K562 (cell line): Measurements from ENCODE around the gene APOM. TPM values are rescaled to one million over a fixed set of nuclear protein-coding genes. Genes with fewer than 3 reads are reported as not detected.

Experiments
- ATAC-seq: fragments of 200-7000 bp; cut with Tn5 transposase; 3 replicates; pipeline ENCODE4 v1.9.1; 2020; ENCODE audit warnings: moderate library complexity
- BruUV-seq: library from RNA; stranded (reverse); fragments of 400-500 nt; replicated peaks from 2 replicates; lab custom pipeline; 2021; lab: Mats Ljungman, UMichigan
- CTCF ChIA-PET: fragments of 300-600 bp; formaldehyde crosslinking; extraction: SDS; loops from one replicate; lab custom pipeline; 2021; ENCODE audit warnings: low intra/inter-chr PET ratio; lab: Yijun Ruan, JAX
- POLR2A ChIA-PET: fragments of 300-600, 350-650 bp; sonication (Branson Sonifier 250); formaldehyde crosslinking; extraction: SDS; loops from one replicate; lab custom pipeline; 2021; ENCODE audit warnings: antibody characterized with exemption, inconsistent platforms; lab: Yijun Ruan, JAX
- DNase-seq, 4 experiments: peaks; one replicate each; pipeline versions ENCODE4 v3.0.0 to v3.0.0-alpha.2; 2011 to 2018; ENCODE audit warnings: low spot score in 3 of 4, mixed read lengths in 3 of 4; ENCODE audit errors: extremely low read depth in 1 of 4
- FAIRE-seq: peaks from 2 replicates; lab custom pipeline; 2011; peaks lifted over from hg19 to GRCh38; lab: Jason Lieb, UNC
- H2AFZ ChIP-seq: 2 replicates; pipeline ENCODE4 v1.6.0; 2011; ENCODE audit warnings: low read depth, low read length, control low read depth, inconsistent platforms
- H3K27ac ChIP-seq: fragments of 200-600 bp; 3 replicates; pipeline ENCODE4 v1.8.0; 2011; ENCODE audit warnings: low read depth, mild to moderate bottlenecking, control low read depth, inconsistent platforms, low read length, moderate library complexity, mixed read lengths; ENCODE audit errors: extremely low read depth
- H3K27me3 ChIP-seq, 2 experiments: fragments of 300-600 bp in 1 of 2; 2 replicates in 1 of 2; 3 replicates in 1 of 2; pipeline versions ENCODE4 v1.6.0 to v1.8.0; 2011; ENCODE audit warnings: inconsistent platforms in 2 of 2, low read length in 2 of 2, mild to moderate bottlenecking in 1 of 2, mixed read lengths in 1 of 2, moderate library complexity in 1 of 2; ENCODE audit not compliant: control insufficient read depth in 2 of 2, insufficient read depth in 2 of 2
- H3K36me3 ChIP-seq: fragments of 300-600 bp; 3 replicates; pipeline ENCODE4 v1.8.0; 2011; ENCODE audit warnings: mild to moderate bottlenecking, low read length, inconsistent platforms; ENCODE audit not compliant: control insufficient read depth, insufficient read depth
- H3K4me1 ChIP-seq, 2 experiments: fragments of 200-600 bp in 1 of 2; replicated peaks in 1 of 2; 2 replicates in 1 of 2; 3 replicates in 1 of 2; pipeline versions ENCODE4 v1.5.1 to v1.8.0; 2011; ENCODE audit warnings: inconsistent platforms in 2 of 2, low read length in 2 of 2, mild to moderate bottlenecking in 1 of 2, mixed read lengths in 1 of 2, moderate library complexity in 1 of 2; ENCODE audit not compliant: control insufficient read depth in 2 of 2, insufficient read depth in 2 of 2
- H3K4me2 ChIP-seq: 2 replicates; pipeline ENCODE4 v1.6.1; 2011; ENCODE audit warnings: low read length, control low read depth, inconsistent platforms, mixed read lengths; ENCODE audit not compliant: insufficient read depth
- H3K4me3 ChIP-seq: fragments of 200-600 bp; sonication (generic), shearing (Covaris generic); 2 replicates; pipeline ENCODE4 v1.5.1; 2016; ENCODE audit warnings: control low read depth, inconsistent platforms
- H3K79me2 ChIP-seq: fragments of 200-600 bp; 3 replicates; pipeline ENCODE4 v1.8.0; 2011; ENCODE audit warnings: low read length, inconsistent platforms; ENCODE audit not compliant: control insufficient read depth, insufficient read depth
- H3K9ac ChIP-seq, 2 experiments: 2 replicates each; pipeline versions ENCODE4 v1.6.0 to v1.6.1; 2011; ENCODE audit warnings: low read depth in 2 of 2, low read length in 2 of 2, control low read depth in 1 of 2, inconsistent platforms in 1 of 2, mild to moderate bottlenecking in 1 of 2, mixed read lengths in 1 of 2; ENCODE audit not compliant: insufficient read depth in 1 of 2
- H3K9me1 ChIP-seq: one replicate; pipeline ENCODE4 v1.6.0; 2011; ENCODE audit warnings: inconsistent platforms, mild to moderate bottlenecking, low read length, moderate library complexity; ENCODE audit not compliant: control insufficient read depth, insufficient read depth
- H3K9me3 ChIP-seq: replicated peaks from 2 replicates; pipeline ENCODE4 v1.5.1; 2011; ENCODE audit warnings: low read depth, low read length, inconsistent platforms; ENCODE audit not compliant: control insufficient read depth, insufficient read depth
- H4K20me1 ChIP-seq: replicated peaks from 2 replicates; pipeline ENCODE4 v1.6.1; 2011; ENCODE audit warnings: low read length, inconsistent platforms, mixed read lengths; ENCODE audit not compliant: control insufficient read depth, insufficient read depth
- BRD4 ChIP-seq: fragments of 200-600 bp; sonication (generic); IDR thresholded peaks from 2 replicates; pipeline ENCODE4 v1.6.1; 2017; ENCODE audit warnings: inconsistent platforms
- CEBPG ChIP-seq, 3 experiments: fragments of 200-800 bp in 1 of 3; sonication (Bioruptor generic) in 1 of 3; sonication (generic) in 1 of 3; formaldehyde crosslinking in 1 of 3; IDR thresholded peaks in 2 of 3; conservative IDR thresholded peaks in 1 of 3; 2 replicates each; pipeline versions ENCODE4 v1.6.1 to v1.8.0; 2016 to 2022; ENCODE audit warnings: missing compliant biosample characterization in 2 of 3, missing genetic modification characterization in 2 of 3, mild to moderate bottlenecking in 1 of 3, missing genetic modification reagents in 1 of 3
- HDAC3 ChIP-seq: fragments of 450-650 bp; IDR thresholded peaks from 2 replicates; pipeline ENCODE4 v1.6.1; 2018; ENCODE audit warnings: borderline replicate concordance, mild to moderate bottlenecking, moderate library complexity; ENCODE audit not compliant: partially characterized antibody
- NCOR1 ChIP-seq: fragments of 450-650 bp; IDR thresholded peaks from 2 replicates; pipeline ENCODE4 v1.6.1; 2016; ENCODE audit warnings: mild to moderate bottlenecking, moderate library complexity
- RBM39 ChIP-seq: fragments of 200-400 bp; formaldehyde crosslinking; optimal IDR thresholded peaks from 2 replicates; pipeline ENCODE3; 2018; ENCODE audit warnings: low read depth, low read length
- STAG1 ChIP-seq: sonication (generic); formaldehyde crosslinking; IDR thresholded peaks from 2 replicates; pipeline ENCODE4 v1.5.0; 2020; ENCODE audit warnings: missing genetic modification reagents, borderline replicate concordance
- TAF7 ChIP-seq: fragments of 450-650 bp; IDR thresholded peaks from 2 replicates; pipeline ENCODE4 v1.6.1; 2016; ENCODE audit warnings: missing genetic modification characterization, missing compliant biosample characterization
- THRA ChIP-seq: fragments of 450-650 bp; IDR thresholded peaks from 2 replicates; pipeline ENCODE4 v1.6.1; 2017; ENCODE audit warnings: mild to moderate bottlenecking, moderate library complexity
- ZBTB49 ChIP-seq: sonication (generic); formaldehyde crosslinking; IDR thresholded peaks from 2 replicates; pipeline ENCODE4 v1.8.0; 2022; ENCODE audit warnings: missing genetic modification reagents, mild to moderate bottlenecking, borderline replicate concordance
- ZNF277 ChIP-seq: fragments of 250-450 bp; sonication (Bioruptor Pico); IDR thresholded peaks from 2 replicates; pipeline ENCODE4 v1.8.0; 2022; ENCODE audit warnings: inconsistent platforms, mild to moderate bottlenecking, moderate library complexity, borderline replicate concordance
- ZNF766 ChIP-seq: fragments of 200-800 bp; sonication (Bioruptor generic); conservative IDR thresholded peaks from 2 replicates; pipeline ENCODE4 v1.6.1; 2016; ENCODE audit warnings: missing genetic modification characterization, missing compliant biosample characterization
- WGBS: fragments of 100-300 bp; shearing (Covaris generic); methylation state at CpG from one replicate; pipeline ENCODE4 v1.1.6; 2016; ENCODE audit warnings: low coverage, mixed read lengths; ENCODE audit not compliant: insufficient coverage; ENCODE audit errors: missing lambda C conversion rate; 5-methylcytosine and 5-hydroxymethylcytosine counted together
- in situ Hi-C: fragments of 300-500 bp; cut with MboI; formaldehyde crosslinking; loops from 4 replicates; pipeline ENCODE4 v1.15.0; 2018; ENCODE audit warnings: inconsistent platforms, mixed read lengths
- intact Hi-C: fragments of 100-400 bp; cut with micrococcal nuclease; formaldehyde crosslinking; loops from 2 replicates; pipeline ENCODE4 v1.14.2; 2022
- polyA plus RNA-seq, 8 experiments: library from polyadenylated mRNA; depleted of rRNA in 4 of 8; stranded (reverse) in 5 of 8; unstranded in 3 of 8; fragments of >200 nt; fragmentation: Nextera tagmentation in 2 of 8; fragmentation: Illumina TruSeq in 1 of 8; extraction: Ambion mirVana in 2 of 8; extraction: Trizol in 1 of 8; gene quantifications; 2 replicates each; pipeline versions ENCODE4 v1.2.1 to v1.2.3, GENCODE V29; 2011 to 2014; ENCODE audit warnings: inconsistent platforms in 1 of 8, missing spikeins in 1 of 8
- total RNA-seq, 7 experiments: library from RNA; depleted of rRNA in 6 of 7; stranded (reverse); fragments of >200 nt in 6 of 7; fragmentation: Illumina TruSeq in 2 of 7; extraction: Trizol in 2 of 7; gene quantifications; 2 replicates each; pipeline versions ENCODE4 v1.2.1 to v1.2.3, GENCODE V29; 2011 to 2021; ENCODE audit warnings: low replicate concordance in 1 of 7

The APOM gene
- total and polyA plus RNA-seq, 9 of the 15 experiments (the other 6 are each of a cell fraction or from before 2014, with no cell fraction given) = 5.7 to 24.3 (median 10.4) TPM

GRCh38 chr6:31620586-31621319 lies 34.9 kb upstream of the APOM start, which contains the start of gene PRRC2A (continued):
- TF ChIP-seq ZNF277 = no peak
- no peak for TF ChIP-seq THRA
- TF ChIP-seq, all 486 proteins: peak for 160

- H3K36me3 ChIP-seq = peaks cover 56% of the 10 kb centered on the region
- POLR2A ChIA-PET = interaction anchor here (0.6 to 12.4 kb wide), 21 partner anchors 9 to 241 kb away, joined by 3 to 274 read pairs (median 4); partner anchors contain the start of genes APOM, BAG6, C6orf47 and DDX39B
- in situ Hi-C loops = no loop called here
- no peaks in the 10 kb centered on the region for H3K27me3 ChIP-seq
- intact Hi-C loops = no loop called here
- H3K27ac ChIP-seq = peak overlapping the region; percentile 98
- H2AFZ ChIP-seq = peak overlapping the region; percentile 80
- peak overlapping the region; percentile 98 to 99 for H3K9ac ChIP-seq
- H3K9me1 ChIP-seq = peaks cover 12% of the 10 kb centered on the region
- WGBS = under 1% methylated on average over 15 of the region's 15 CpGs
- DNase-seq (no peak), ATAC-seq (no peak), FAIRE-seq (no peak)
- H3K4me3 ChIP-seq = peak overlapping the region; percentile 96
- H4K20me1 ChIP-seq = peaks cover 22% of the 10 kb centered on the region; the same call in 1 of the 2 replicates
- peaks cover 56% of the 10 kb centered on the region for H3K79me2 ChIP-seq
- TSS peak; percentile 62 for BruUV-seq
- CTCF ChIA-PET = no interaction called here
- no peaks in the 10 kb centered on the region for H3K9me3 ChIP-seq
- peak overlapping the region; percentile 99 for H3K4me2 ChIP-seq
- peaks cover 13 to 25% of the 10 kb centered on the region in 2 experiments for H3K4me1 ChIP-seq
- TF ChIP-seq NCOR1 = no peak
- no peak for TF ChIP-seq RBM39
- peak; percentile 96; the same call in 1 of the 2 replicates for TF ChIP-seq BRD4
- no peak for TF ChIP-seq ZBTB49
- no peak for TF ChIP-seq CEBPG (CRISPR knock-in tag; IDR thresholded peaks at IDR 0.05)
- TF ChIP-seq CEBPG (tag; conservative IDR thresholded peaks at IDR 0.05 in 1 of 2, IDR thresholded peaks at IDR 0.05 in 1 of 2) = no peak
- TF ChIP-seq HDAC3 = peak; percentile 27
- TF ChIP-seq ZNF766 (CRISPR knock-in tag) = no peak
- no peak for TF ChIP-seq TAF7 (tag)
- TF ChIP-seq STAG1 (CRISPR knock-in tag) = no peak
Observed at GRCh38 chr6:31621320-31621939, 34.3 kb upstream of the APOM start.
